HUES48 (cell line): ENCODE measurements around the gene MRFAP1.

Experiments used
- H3K27ac ChIP-seq: one replicate; pipeline ENCODE4 v1.7.0; 2013; ENCODE audit warnings: low read depth, low read length, inconsistent platforms
- H3K27me3 ChIP-seq: 2 replicates; pipeline ENCODE4 v1.6.1; 2013; ENCODE audit warnings: mild to moderate bottlenecking, low read length; ENCODE audit not compliant: control insufficient read depth, insufficient read depth
- H3K36me3 ChIP-seq: 2 replicates; pipeline ENCODE4 v1.6.1; 2013; ENCODE audit warnings: low read length; ENCODE audit not compliant: control insufficient read depth, insufficient read depth
- H3K4me1 ChIP-seq: 2 replicates; pipeline ENCODE4 v1.6.1; 2013; ENCODE audit warnings: mild to moderate bottlenecking, low read length; ENCODE audit not compliant: control insufficient read depth, insufficient read depth
- H3K4me3 ChIP-seq: 2 replicates; pipeline ENCODE4 v1.5.1; 2013; ENCODE audit warnings: mild to moderate bottlenecking, low read depth, low read length
- H3K9ac ChIP-seq: 2 replicates; pipeline ENCODE4 v1.6.1; 2013; ENCODE audit warnings: mild to moderate bottlenecking, low read depth, low read length, moderate library complexity
- H3K9me3 ChIP-seq: 2 replicates; pipeline ENCODE4 v1.6.1; 2013; ENCODE audit warnings: low read length; ENCODE audit not compliant: control insufficient read depth, insufficient read depth

The MRFAP1 gene

DNA sequence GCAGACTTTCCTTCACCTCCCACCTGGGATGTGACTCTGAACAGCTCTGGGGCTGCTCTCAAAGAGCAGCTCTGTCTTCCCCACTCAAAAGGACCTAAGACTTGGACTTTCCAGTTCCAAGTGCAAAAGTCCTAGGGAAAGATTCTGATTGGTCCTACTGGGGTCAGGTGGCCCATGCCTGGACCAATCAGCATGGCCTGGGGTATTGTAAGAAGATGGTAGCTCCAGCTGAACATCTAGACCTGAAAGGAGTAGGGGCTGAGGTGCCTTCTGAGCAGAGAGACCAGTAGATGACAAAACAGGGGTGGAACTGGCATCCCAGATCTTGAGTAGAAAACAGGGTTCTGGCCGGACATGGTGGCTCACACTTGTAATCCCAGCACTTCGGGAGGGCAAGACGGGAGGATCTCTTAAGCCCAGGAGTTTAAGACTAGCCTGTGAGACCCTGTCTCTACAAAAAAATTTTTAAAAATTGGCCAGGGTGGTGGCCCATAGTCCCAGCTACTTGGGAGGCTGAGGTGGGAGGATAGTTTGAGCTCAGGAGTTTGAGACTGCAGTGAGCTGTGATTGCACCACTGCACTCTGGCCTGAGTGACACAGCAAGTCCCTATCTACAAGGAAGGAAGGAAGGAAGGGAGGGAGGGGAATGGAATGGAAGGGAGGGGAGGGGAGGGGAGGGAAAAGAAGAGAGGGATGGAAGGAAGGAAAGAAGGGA is 27.4 kb upstream of the MRFAP1 start:
- Histone ChIP-seq H3K9ac (no peak overlapping the region), H3K4me1 (no peaks in the 10 kb centered on the region), H3K4me3 (no peak overlapping the region), H3K9me3 (no peaks in the 10 kb centered on the region), H3K27ac (no peak overlapping the region), H3K36me3 (no peaks in the 10 kb centered on the region), H3K27me3 (no peaks in the 10 kb centered on the region)

DNA sequence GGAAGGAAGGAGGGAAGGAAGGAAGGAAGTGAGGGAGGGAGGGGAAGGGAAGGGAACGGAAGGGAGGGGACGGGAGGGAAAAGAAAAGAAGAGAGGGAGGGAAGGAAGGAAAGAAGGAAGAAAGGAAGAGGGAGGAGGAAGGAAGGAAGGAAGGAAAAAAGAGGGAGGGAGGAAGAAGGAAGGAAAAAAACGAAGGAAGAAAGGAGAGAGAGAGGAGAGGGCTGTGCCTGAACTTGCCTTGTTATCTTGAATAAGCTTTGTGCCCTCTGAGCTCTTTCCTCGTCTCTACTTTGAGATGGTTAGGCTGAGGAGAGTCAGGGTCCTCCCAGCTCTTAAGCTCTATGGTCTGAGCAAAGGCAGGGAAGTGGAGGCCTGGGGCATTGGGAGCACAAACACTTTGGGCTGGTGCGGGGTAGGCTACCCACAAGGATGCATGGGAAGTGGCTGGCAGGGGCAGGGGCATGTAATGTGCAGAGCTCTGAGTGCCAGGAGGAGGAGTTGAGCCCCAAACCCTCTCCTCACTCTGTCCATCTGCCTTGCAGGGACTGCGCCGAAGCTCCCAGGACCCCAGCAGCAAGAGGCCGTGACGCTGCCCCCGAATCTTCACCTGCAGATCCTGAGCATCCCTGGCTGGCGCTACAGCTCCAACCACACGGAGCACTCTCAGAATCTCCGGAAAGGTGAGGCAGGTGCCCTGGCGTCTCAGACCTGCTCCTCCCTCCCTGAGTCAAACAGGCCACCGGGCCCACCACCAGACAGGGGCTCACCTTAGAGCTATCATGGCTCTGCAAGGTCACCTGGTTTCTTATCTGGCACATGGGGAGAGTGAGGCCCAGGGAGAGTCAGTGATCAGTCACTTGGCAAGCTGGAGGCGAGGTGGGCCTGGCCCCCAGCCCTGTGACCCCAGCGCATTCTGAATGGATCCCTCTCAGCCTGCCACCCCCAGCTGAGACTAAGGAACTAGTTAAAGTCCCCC is 26.5 kb upstream of the MRFAP1 start:
- Histone ChIP-seq H3K9me3 (no peaks in the 10 kb centered on the region), H3K36me3 (no peaks in the 10 kb centered on the region; the same call in 1 of the 2 replicates), H3K27ac (no peak overlapping the region), H3K27me3 (no peaks in the 10 kb centered on the region), H3K4me1 (no peaks in the 10 kb centered on the region), H3K9ac (no peak overlapping the region), H3K4me3 (no peak overlapping the region)

DNA sequence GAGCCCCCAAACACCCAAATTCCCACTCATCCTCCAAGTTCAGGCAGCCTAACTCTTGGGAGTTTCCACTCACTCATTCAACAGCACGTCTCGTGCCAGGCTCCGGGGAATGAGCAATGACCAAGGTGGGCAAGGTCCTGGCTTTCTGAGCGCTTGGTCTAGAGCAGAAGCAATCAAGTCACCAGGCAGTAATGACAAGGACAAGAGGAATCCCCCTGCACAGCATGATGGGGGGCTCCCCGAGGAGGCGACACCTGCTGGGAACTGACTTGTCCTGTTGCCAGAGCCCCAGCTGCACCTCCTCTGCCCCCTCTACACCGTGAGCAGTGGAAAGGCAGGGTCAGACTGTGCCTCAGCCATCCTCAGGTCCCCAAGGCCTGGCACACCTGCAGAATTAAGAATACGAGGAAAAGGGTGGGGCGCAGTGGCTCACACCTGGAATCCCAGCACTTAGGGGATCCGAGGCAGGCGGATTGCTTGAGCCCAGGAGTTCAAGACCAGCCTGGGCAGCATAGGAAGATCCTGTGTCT is 25.7 kb upstream of the MRFAP1 start:
- Histone ChIP-seq H3K9me3 (no peaks in the 10 kb centered on the region), H3K27me3 (no peaks in the 10 kb centered on the region), H3K4me3 (no peak overlapping the region), H3K4me1 (no peaks in the 10 kb centered on the region), H3K9ac (no peak overlapping the region), H3K36me3 (no peaks in the 10 kb centered on the region; the same call in 1 of the 2 replicates), H3K27ac (no peak overlapping the region)

DNA sequence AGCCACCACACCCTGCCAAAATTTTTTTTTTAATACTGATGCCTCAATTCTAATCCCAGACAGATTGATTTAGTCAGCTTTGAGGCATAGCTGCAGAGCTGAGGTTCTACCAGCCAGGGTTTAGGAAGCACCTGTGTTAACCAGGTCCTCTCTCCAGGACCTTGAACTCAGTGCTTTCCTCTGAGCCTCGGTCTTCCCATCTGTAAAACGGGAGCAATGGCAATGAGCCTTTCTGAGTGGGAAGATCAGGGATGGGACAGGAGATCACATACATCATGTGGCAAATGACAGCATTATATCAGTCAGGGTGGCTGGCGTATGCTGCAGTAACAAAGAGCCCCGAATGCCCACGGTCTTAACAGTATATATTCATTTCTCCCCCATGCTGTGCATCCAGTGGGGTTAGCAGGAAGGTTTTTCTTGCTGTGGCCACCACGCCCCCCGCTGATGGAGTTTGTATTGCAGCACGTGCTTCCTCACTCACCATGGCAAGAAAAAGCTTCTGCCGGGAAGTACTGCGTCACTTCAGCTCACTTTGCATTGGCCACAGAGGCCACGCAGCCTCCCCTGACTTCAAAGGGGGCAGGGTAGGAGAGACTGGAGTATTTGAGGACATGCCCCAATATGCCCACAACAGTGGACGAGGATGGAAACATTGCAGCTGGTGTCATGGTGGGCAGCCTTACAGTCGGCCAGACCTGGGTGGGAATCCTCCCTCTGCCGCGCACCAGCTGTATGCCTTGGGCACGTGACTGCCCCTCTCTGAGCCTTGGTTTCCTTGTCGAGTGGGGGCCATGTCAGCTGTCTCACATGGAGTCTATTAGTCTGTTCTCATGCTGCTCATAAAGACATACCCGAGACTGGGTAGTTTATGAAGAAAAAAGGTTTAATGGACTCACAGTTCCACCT is 24.1 kb upstream of the MRFAP1 start:
- Histone ChIP-seq H3K27me3 (no peaks in the 10 kb centered on the region), H3K4me3 (no peak overlapping the region), H3K36me3 (no peaks in the 10 kb centered on the region; the same call in 1 of the 2 replicates)

DNA sequence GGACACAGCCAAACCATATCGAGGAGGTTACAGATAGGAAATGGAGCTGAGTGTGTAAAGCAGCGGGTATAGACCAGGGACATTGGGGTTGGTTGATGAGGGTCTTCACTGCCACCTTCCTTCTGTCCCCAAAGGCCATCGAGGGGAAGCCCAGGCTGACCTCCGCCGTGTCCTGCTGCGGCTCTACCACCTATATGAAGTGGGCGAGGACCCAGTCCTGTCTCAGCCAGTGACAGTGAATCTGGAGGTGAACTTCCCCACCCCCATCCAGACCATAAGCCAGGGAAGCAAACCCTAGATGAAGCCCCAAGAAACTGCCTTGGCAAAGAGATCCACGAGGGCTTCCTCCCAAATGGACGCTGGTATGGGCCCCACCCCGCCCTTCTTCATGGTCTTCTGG is 23.2 kb upstream of the MRFAP1 start:
- Histone ChIP-seq H3K9ac (no peak overlapping the region), H3K4me3 (no peak overlapping the region), H3K9me3 (no peaks in the 10 kb centered on the region), H3K27ac (no peak overlapping the region), H3K36me3 (no peaks in the 10 kb centered on the region; the same call in 1 of the 2 replicates), H3K4me1 (no peaks in the 10 kb centered on the region), H3K27me3 (no peaks in the 10 kb centered on the region)

More for the DNA sequence above, 24.1 kb upstream of the MRFAP1 start:
- Histone ChIP-seq H3K9me3 (no peaks in the 10 kb centered on the region), H3K4me1 (no peaks in the 10 kb centered on the region), H3K9ac (no peak overlapping the region), H3K27ac (no peak overlapping the region)

DNA sequence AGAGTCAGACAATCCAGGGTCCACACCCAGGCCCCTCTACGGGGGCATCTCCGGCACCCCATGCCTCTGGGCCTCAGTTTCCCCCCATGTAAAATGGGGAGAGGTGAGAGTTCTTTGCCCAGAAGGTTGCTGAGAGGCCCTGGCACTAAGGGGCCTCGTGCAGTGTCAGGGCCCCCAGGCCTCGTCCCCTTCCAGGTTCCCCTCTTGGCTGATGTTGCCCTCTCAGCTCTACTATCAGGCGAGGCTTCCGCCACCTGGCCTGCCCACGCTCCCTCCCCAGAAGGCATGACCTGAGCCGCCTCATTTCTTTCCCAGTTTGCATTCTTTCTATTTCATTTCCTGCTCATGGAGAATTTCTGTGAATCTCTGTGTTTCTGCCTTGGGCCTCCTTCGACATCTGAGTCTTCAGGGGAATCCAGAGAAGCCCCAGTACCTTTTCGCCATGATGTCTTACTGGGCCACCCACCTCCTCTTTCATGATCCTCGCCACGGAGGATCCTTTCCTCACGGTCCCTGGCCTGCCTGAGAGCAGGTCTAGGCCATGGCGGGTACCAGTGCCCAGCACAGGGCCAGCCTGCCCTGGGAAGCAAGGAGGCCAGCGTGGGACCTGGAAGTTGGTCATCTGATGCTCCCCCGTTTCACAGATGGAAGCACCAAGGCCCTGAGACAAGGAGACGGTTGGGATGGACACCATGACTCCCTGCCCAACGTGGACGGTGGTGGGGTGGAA is 21.9 kb upstream of the MRFAP1 start:
- H3K9ac ChIP-seq: no peak overlapping the region
- H3K9me3 ChIP-seq: no peaks in the 10 kb centered on the region
- no peaks in the 10 kb centered on the region for H3K27me3 ChIP-seq
- no peak overlapping the region for H3K4me3 ChIP-seq
- H3K27ac ChIP-seq: no peak overlapping the region
- H3K4me1 ChIP-seq: no peaks in the 10 kb centered on the region
- H3K36me3 ChIP-seq: no peaks in the 10 kb centered on the region; the same call in 1 of the 2 replicates

DNA sequence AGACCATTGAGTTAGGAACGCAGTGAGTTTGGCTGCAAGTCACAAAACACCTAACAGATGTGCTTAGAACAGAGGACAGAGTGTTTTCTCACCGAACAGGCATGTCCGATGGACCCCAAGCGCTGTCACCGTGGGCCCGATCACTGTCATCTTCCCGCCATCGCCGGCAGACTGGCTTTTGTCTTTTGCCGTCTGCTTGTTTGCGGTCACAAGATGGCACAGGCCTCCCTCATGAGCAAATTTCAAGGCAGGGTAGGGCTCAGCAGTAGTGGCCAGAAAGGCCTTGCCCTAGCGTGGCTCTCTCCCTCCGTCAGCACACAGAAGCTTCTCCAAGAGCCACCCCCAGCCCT is 21.4 kb upstream of the MRFAP1 start:
- Histone ChIP-seq H3K4me1 (no peaks in the 10 kb centered on the region), H3K36me3 (no peaks in the 10 kb centered on the region; the same call in 1 of the 2 replicates), H3K4me3 (no peak overlapping the region), H3K27ac (no peak overlapping the region), H3K9me3 (no peaks in the 10 kb centered on the region), H3K9ac (no peak overlapping the region), H3K27me3 (no peaks in the 10 kb centered on the region)

DNA sequence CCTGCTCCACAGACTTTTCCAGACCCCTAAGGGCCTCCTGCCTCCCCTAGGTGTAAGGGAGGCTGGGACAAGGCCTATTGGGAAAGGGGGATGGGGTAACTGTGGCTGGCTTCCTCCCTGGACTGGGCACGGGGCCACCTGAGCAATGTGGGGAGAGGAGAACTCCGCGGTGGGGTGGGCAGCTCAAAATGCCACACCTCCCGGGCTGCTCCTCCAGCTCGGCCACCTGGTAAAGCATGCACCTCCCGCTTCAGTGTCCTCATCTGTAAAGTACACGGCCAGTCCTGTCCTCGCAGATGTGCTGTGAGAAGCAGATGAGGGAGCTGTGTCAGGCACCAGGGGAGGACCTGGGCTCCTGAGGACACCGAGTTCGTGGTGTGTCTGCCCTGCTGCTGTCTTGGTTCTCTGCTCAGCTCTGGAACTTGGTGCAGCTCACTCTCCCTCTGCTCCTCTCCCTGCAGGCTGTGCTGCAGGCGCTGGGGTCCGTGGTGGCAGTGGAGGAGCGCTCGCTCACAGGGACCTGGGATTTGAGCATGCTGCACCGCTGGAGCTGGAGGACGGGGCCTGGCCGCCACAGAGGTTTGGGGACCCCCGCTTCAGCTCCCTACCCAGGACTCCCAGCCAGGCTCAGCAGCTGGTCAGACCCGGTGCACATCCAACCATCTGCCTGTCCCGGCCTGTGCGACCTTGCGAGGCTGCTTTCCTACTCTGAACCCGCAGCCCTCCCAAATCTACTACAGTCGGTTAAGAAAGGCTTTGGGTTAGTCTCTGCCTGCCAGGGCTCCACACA is 20.8 kb upstream of the MRFAP1 start:
- H3K36me3 ChIP-seq: no peaks in the 10 kb centered on the region; the same call in 1 of the 2 replicates
- no peak overlapping the region for H3K9ac ChIP-seq
- no peaks in the 10 kb centered on the region for H3K4me1 ChIP-seq
- H3K9me3 ChIP-seq: no peaks in the 10 kb centered on the region
- H3K27me3 ChIP-seq: no peaks in the 10 kb centered on the region
- H3K4me3 ChIP-seq: no peak overlapping the region
- no peak overlapping the region for H3K27ac ChIP-seq

DNA sequence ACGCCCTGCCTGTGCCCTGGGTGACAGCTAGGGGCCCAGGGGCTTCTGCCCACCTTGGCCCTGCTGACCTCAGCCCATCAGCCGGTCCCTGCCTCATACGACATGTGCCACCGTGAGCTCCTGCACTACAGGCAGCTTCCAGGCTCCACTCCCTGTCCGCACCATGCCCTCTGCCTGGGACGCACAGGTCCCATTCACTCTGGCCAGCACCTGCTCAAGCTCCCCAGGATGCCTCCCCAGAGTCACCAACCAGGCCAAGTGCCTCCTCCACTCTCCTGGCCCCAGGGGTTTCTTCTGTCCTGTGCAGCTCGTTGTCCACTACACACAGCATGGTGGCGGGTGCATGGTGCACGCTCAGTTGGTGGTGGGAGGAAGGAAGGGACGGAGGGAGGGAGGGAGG is 20.2 kb upstream of the MRFAP1 start:
- Histone ChIP-seq H3K27me3 (no peaks in the 10 kb centered on the region), H3K9me3 (no peaks in the 10 kb centered on the region), H3K36me3 (no peaks in the 10 kb centered on the region; the same call in 1 of the 2 replicates), H3K4me1 (no peaks in the 10 kb centered on the region), H3K9ac (no peak overlapping the region), H3K27ac (no peak overlapping the region), H3K4me3 (no peak overlapping the region)
